HG03575 (cell line): ENCODE data around the gene NPFFR2.
"Not testable (repeated sequence)": the region's sequence is repeated elsewhere in the genome, so short reads cannot be mapped to it uniquely, and the experiment has no call there.

Source experiments
- ATAC-seq: cut with Tn5 transposase; IDR thresholded peaks from one replicate; pipeline ENCODE4 v1.9.1; 2021; ENCODE audit not compliant: unreplicated experiment, insufficient number of reproducible peaks, low FRiP score; ENCODE audit errors: extremely low read depth

The NPFFR2 gene

GRCh38 chr4:72031868-72032608, at the start of gene NPFFR2:
TSS of gene NPFFR2 (plus strand) at chr4:72032000. CDS start at chr4:72128592, 96,592 bp downstream.
- ATAC-seq = no peak

DNA sequence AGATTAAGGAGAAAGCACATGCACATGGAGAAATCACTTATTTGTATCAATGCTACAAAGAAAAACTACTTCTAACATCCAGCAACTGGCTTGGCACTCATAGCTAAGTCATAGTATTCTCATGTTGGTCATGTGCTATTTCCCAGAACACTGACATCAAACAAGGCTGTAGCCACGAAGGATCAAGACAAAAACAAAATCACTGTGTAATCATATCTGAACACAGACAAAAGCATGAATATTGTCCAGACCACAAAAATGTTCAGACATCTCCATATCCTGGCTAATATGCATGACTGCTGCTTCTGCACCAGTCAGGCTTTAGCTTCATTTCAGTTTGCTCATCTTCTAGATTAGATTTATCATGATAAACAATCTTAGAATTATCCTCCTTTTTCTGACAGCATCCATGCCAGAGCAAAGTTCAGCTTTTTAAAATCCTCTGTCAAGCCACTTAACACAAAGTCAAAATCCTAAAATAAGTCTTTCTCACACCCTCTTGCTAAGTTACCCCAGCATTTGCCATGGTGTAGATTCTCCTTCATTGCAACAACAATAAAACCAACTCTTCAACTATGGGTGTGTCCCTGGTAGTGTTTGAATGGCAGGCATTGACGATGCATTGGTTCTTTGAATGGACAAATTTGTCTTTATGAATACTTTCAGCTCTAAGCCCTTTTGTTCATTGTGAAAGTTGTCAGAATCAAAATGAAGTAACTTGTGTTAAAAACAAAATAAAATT, 39.1 kb upstream of the NPFFR2 start:
- no peak for ATAC-seq

DNA sequence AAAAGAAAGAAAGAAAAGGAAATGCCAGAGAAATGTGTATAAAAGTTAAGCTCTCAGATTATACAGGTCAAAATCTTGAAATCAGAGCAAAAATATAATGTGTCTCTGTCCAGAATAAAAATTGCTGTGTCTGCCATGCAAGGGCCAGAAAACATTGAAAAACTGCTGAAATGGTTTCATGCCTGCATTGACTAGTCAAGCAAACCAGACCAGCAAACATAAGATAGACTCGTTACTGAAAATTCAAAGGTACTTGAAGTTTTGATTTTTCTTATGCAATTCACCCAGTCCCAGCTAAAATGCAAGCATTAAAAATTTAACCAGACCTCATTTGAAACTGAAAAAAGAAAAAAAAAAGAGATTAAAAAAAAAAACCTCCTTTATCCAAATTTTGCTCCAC, 37.2 kb upstream of the NPFFR2 start:
- no peak for ATAC-seq

DNA sequence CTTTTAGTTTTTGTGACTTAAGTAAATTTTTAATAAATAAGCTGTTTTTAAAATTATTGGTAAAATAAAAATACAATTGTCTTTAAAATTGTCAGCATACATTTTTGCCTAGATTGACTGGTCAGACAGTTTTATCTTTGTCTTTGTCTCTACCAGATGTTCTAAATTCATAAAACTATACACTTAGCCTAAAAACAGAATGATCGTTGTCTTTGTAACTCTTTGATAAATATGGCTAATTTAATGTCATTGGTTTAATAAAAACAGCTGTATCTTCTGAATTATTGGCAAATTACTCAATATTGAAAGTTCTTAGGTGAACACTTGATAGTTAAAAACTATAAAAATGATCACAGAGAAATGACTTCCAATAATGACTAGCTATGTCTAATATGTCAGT, 36.5 kb upstream of the NPFFR2 start:
- ATAC-seq = no peak

- ATAC-seq = no peak
Measured at GRCh38 chr4:72006586-72006985, 25.2 kb upstream of the NPFFR2 start.

GRCh38 chr4:72011906-72012305, 19.9 kb upstream of the NPFFR2 start:
- no peak for ATAC-seq

DNA sequence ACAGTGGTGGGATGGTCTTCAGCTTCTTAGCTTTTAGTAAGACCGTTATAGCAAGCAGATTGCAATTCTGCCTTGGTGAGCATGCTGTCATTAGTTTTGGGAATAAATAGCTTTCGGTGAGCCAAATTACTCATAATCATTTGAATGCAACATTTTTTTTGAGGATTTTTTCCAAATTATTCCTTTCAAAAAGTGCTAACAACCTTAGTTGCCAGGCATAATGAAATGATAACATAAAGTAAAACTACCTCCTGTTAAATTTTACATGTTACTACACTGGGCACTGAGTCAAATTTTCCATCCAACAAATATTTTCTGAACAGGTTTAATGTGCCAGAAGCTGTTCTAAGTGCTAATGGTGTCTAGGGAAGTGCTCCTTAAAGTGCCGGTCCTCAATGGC, 15.8 kb upstream of the NPFFR2 start:
- ATAC-seq = no peak

DNA sequence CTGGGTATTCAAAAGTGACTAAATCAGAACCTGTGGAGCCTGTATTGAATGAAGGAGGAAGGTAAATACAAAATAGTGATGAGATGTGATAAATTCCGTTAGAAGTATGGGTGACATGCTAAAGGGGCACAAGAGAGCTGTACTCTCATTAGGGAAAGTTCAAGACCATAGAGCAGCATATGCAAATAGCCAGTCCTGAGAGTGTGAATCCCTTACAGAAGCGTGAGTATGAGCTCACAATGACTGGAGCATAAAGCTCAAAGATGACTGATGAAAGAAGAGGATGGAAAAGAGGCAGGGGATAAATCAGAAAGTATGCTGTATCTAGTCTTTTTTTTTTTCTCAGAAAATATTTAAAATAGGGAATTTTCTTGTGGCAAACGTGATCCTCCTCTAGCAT, 12.1 kb upstream of the NPFFR2 start:
- ATAC-seq = no peak

DNA sequence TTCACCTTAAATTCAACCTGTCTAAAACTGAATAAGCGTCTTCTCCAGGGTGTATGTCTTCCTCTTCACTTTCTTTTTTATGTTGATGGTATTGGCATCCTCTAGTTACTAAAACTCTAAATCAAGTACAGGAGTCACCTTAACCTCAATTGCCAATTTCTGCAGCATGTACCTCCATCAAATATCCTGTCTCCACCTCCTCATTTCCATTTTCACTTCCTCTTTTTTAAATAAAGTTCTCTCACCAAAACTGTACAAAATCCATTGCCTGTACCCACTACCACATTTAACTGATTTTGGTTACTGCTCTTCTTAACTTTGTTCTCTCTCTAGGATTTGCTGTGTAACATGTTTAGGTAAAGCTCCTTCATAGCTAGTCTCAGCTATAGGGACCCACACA, 9.2 kb upstream of the NPFFR2 start:
- no peak for ATAC-seq

DNA sequence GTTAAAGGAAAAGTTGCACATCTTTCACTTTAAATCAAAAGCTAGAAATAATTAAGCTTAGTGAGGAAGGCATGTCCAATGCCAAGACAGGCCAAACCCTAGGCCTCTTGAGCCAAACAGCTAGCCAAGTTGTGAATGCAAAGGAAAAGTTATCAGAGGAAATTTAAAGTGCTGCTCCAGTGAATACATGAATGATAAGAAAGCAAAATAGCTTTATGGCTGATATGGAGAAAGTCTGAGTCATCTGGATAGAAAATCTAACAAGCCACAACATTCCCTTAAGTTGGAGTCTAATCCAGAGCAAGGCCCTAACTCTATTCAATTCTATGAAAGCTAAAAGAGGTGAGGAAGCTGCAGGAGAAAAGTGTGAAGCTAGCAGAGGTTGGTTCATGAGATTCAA, 23.8 kb downstream of the NPFFR2 start:
- ATAC-seq = no peak

DNA sequence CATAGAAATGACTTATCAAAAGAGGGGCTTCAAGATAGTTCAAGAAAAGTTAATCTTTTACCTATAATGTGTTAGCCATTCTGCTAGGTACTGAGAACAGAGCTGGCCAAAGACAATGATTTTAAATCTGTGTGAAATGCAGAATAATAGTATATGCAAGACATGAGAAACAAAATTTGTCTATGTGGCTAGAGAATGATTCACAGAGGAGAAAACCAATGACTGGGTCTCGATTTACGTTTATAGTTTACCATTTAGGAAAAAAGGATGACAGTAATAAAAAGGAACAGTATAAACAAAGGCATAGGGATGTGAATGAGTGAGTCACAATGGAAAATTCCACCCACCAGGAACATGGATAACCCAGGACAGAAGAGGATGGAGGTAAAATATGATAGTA, 31.9 kb downstream of the NPFFR2 start:
- ATAC-seq = no peak

- ATAC-seq = no peak
Measured at GRCh38 chr4:72067051-72067450, 35.3 kb downstream of the NPFFR2 start.

GRCh38 chr4:72073816-72074215, 42.0 kb downstream of the NPFFR2 start:
- ATAC-seq = no peak

DNA sequence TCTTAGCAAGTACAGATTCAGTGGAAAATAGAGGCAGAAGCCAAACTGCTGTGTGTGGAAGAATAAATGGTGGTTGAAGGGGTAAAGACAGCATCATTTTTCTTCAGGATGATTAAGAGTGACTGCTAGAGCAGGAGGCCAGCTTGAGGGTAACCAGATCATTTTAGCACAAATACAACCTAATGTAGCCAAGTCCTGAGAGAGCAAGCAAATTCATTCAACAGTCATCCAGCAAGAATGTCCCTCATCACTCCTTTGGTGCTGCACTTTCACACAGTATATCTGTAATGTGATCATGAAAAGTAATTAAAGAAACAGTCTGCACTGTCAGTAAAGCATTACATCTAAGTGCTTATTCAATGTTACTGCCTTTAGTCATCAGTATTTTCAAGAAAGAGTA, 44.8 kb downstream of the NPFFR2 start:
- ATAC-seq = no peak

- ATAC-seq = no peak
Measured at GRCh38 chr4:72077346-72077745, 45.5 kb downstream of the NPFFR2 start.

DNA sequence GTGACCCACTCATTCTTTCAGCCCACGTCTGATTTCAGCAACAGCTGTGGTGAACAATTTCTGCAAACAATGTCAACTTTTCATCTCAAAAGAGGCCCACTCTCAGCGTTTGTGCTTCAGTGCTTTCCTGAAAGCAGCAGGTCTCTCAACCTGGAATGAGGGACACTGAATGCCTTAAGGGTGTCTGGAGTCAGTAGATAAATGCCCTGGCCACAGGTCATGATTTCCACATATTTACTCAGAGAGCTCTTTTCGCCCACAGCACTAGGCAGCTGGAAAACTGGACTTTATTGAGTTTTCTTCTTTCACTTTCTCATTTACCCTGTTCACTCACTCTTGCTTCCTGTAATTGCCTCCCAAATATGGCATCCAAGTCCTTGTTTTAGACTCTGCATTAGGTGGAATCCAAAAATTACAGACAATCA, 52.8 kb downstream of the NPFFR2 start:
- no peak for ATAC-seq

- ATAC-seq = not testable (repeated sequence)
Measured at GRCh38 chr4:72090606-72091005, 58.8 kb downstream of the NPFFR2 start.

- no peak for ATAC-seq
Measured at GRCh38 chr4:72094059-72094797, 62.4 kb downstream of the NPFFR2 start.

GRCh38 chr4:72107456-72107855, 75.7 kb downstream of the NPFFR2 start:
- ATAC-seq = no peak

- no peak for ATAC-seq
Measured at GRCh38 chr4:72109364-72109763, 77.6 kb downstream of the NPFFR2 start.
